Kidney (tissue), 14 donors: ENCODE measurements around the gene CARMIL3. TPM values are rescaled to one million over a fixed set of nuclear protein-coding genes. Genes with fewer than 3 reads are reported as not detected.

Experiments
- DNase-seq, 5 donors: peaks; one replicate each; pipeline ENCODE4 v3.0.0-alpha.2; 2013 to 2020
- FAIRE-seq: peaks from 2 replicates; lab custom pipeline; 2012; peaks lifted over from hg19 to GRCh38; lab: Jason Lieb, UNC
- H3K27ac ChIP-seq, 2 donors: one replicate each; pipeline ENCODE4 v1.7.0; 2013; ENCODE audit warnings: low read depth in 2 of 2, low read length in 2 of 2, inconsistent platforms in 1 of 2
- H3K27me3 ChIP-seq: one replicate; pipeline ENCODE4 v1.7.1; 2013; ENCODE audit warnings: low read length, inconsistent platforms; ENCODE audit not compliant: control insufficient read depth, insufficient read depth
- H3K36me3 ChIP-seq, 3 donors: one replicate each; pipeline versions ENCODE4 v1.7.0 to v1.7.1; 2013; ENCODE audit warnings: low read length in 3 of 3, control low read depth in 1 of 3, inconsistent platforms in 1 of 3; ENCODE audit not compliant: insufficient read depth in 3 of 3, control insufficient read depth in 2 of 3
- H3K4me1 ChIP-seq, 3 donors: one replicate each; pipeline versions ENCODE4 v1.7.0 to v1.7.1; 2013; ENCODE audit warnings: low read length in 3 of 3, inconsistent platforms in 1 of 3, low read depth in 1 of 3; ENCODE audit not compliant: control insufficient read depth in 2 of 3, insufficient read depth in 2 of 3
- H3K4me3 ChIP-seq, 3 donors: one replicate each; pipeline versions ENCODE4 v1.7.0 to v1.8.1; 2013; ENCODE audit warnings: low read length in 3 of 3, control low read depth in 1 of 3, inconsistent platforms in 1 of 3
- H3K9ac ChIP-seq, 3 donors: one replicate each; pipeline versions ENCODE4 v1.7.0 to v1.7.1; 2013; ENCODE audit warnings: low read length in 3 of 3, control low read depth in 1 of 3, inconsistent platforms in 1 of 3
- H3K9me3 ChIP-seq, 3 donors: one replicate each; pipeline versions ENCODE4 v1.7.0 to v1.7.1; 2013; ENCODE audit warnings: low read length in 3 of 3, control low read depth in 1 of 3, inconsistent platforms in 1 of 3; ENCODE audit not compliant: control insufficient read depth in 2 of 3, insufficient read depth in 1 of 3
- intact Hi-C: fragments of 100-400 bp; cut with DNase I; formaldehyde crosslinking; loops from one replicate; pipeline ENCODE4 v1.11.1; 2022
- polyA plus RNA-seq: library from polyadenylated mRNA; stranded (reverse); fragments of 350-450 nt; fragmentation: Illumina TruSeq; extraction: RNeasy Lipid Tissue Mini Kit (QIAGEN cat#74804); gene quantifications from one replicate; pipeline ENCODE4 v1.2.3, GENCODE V29; 2014; ENCODE audit warnings: low read depth, low replicate concordance; ENCODE audit not compliant: insufficient read depth
- total RNA-seq: library from RNA; stranded (reverse); fragmentation: NEBNext Ultra II Directional; extraction: Animal tissue kit (Norgen Biotek cat#: 25700); gene quantifications from one replicate; pipeline ENCODE4 v1.2.1, GENCODE V29; 2021
- TF ChIP-seq, protein P1 (sequence below): IDR thresholded peaks from 3 replicates; pipeline ENCODE4 v1.5.1; 2012; ENCODE audit warnings: mild to moderate bottlenecking, moderate library complexity, borderline replicate concordance; ENCODE audit not compliant: insufficient read depth; ENCODE audit errors: extremely low read depth
- donor health status: control.
- donor health status: control.
- donor health status: control.
- donor health status: control.
- donor health status: control.
- donor health status: DM: yes; HTN: yes; CAD: no.
- donor health status: Normal renal cell carcinoma (clear cell type).

CARMIL3 gene
- total and polyA plus RNA-seq, 2 donors from 2014 or later = 1.4 to 1.5 TPM

DNA sequence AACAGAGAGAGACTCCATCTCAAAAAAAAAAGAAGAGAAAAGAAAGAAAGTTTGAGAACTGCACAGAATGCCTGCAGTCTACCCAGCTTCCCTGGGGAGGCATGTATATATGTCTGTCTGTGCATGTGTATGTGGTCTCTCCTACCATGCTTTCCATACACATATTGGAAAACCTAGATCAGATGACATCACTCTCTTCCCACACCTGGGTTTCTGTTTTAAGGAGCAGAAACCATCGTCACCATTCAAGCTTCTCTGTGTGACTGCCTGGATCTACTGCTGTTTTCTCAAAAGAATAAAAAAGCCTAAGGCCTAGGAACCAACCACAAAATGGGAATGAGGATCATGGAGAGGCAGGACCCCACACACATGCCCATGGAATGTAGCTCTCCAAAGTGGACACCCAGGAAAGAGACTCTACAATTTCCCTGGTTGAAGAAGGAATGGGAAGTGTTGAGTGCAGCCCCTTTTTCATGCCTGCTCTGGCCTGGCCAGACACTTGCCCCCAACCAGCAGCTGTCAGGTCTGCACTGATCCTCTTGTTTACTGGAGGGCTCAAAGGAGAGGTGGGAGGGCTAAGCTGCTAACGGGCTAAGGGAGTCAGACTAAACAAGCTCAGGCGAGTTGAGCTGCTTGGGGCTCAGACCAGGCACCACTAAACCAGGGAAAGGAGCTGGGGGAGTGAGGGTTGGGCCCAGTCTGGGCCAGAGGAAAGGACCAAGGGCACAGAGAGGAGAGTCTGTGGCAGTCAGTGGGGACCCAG is 34.6 kb downstream of the CARMIL3 start:
- Histone ChIP-seq H3K4me1 (no peaks in the 10 kb centered on the region), H3K4me3 (no peak overlapping the region), H3K36me3 (no peaks in the 10 kb centered on the region), H3K9me3 (no peaks in the 10 kb centered on the region), H3K27ac (no peak overlapping the region), H3K27me3 (no peaks in the 10 kb centered on the region), H3K9ac (no peak overlapping the region)
- no peak for FAIRE-seq
- DNase-seq = no peak
- TF ChIP-seq, protein P1, sequence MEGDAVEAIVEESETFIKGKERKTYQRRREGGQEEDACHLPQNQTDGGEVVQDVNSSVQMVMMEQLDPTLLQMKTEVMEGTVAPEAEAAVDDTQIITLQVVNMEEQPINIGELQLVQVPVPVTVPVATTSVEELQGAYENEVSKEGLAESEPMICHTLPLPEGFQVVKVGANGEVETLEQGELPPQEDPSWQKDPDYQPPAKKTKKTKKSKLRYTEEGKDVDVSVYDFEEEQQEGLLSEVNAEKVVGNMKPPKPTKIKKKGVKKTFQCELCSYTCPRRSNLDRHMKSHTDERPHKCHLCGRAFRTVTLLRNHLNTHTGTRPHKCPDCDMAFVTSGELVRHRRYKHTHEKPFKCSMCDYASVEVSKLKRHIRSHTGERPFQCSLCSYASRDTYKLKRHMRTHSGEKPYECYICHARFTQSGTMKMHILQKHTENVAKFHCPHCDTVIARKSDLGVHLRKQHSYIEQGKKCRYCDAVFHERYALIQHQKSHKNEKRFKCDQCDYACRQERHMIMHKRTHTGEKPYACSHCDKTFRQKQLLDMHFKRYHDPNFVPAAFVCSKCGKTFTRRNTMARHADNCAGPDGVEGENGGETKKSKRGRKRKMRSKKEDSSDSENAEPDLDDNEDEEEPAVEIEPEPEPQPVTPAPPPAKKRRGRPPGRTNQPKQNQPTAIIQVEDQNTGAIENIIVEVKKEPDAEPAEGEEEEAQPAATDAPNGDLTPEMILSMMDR = no peak
- intact Hi-C loops = no loop called here

DNA sequence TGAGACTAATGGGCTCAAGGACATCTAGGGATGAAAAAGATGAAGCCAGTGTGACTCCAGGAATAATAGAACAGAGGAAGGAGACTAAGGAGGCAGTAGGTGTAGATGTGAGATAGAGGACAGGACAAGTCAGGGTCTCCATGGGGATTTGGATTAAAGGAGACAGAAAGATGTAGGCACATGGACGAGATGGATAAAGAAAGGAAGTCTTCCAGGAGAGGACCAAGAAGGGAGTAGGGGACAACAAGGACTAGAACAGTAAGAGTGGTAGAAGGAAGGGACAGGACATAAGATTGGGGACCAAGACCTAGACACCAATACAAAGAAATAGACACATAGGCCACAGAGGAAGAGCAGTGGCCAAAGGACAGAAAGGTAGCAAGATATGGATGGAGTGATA is 35.2 kb downstream of the CARMIL3 start:
- TF ChIP-seq, protein P1 = no peak
- no peak overlapping the region for H3K4me3 ChIP-seq
- no peaks in the 10 kb centered on the region for H3K36me3 ChIP-seq
- no peak overlapping the region for H3K27ac ChIP-seq
- intact Hi-C loops = no loop called here
- no peak overlapping the region for H3K9ac ChIP-seq
- H3K27me3 ChIP-seq = no peaks in the 10 kb centered on the region
- DNase-seq (no peak), FAIRE-seq (no peak)
- no peaks in the 10 kb centered on the region for H3K9me3 ChIP-seq
- H3K4me1 ChIP-seq = no peaks in the 10 kb centered on the region

DNA sequence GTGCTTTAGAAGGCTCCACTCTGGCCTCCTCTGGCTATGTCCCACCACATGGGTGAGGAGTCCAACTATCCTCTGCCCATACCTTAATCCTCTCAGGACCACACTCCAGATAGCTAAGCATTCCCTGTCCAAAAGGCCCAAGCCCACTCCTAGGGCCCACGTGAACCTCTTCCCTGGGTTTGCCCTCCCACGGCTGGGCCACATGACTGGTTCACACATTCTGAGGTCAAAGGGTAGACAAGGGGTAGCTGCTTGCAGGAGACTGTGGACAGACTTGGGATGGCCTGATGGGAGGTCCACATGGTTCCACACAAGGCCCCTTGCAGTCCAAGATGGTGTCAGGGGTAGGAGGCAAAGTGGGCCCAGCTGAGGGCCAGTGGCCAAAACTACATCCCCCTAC is 36.3 kb downstream of the CARMIL3 start:
- Histone ChIP-seq H3K9ac (no peak overlapping the region), H3K9me3 (no peaks in the 10 kb centered on the region), H3K4me3 (no peak overlapping the region), H3K36me3 (no peaks in the 10 kb centered on the region), H3K27ac (no peak overlapping the region), H3K4me1 (peaks cover 0 to 6% (median 0%) of the 10 kb centered on the region in 3 donors), H3K27me3 (no peaks in the 10 kb centered on the region)
- FAIRE-seq = no peak
- intact Hi-C loops = no loop called here
- TF ChIP-seq, protein P1 = no peak
- DNase-seq = no peak
